ENCODE results near the gene IL21R.

The IL21R gene

DNA sequence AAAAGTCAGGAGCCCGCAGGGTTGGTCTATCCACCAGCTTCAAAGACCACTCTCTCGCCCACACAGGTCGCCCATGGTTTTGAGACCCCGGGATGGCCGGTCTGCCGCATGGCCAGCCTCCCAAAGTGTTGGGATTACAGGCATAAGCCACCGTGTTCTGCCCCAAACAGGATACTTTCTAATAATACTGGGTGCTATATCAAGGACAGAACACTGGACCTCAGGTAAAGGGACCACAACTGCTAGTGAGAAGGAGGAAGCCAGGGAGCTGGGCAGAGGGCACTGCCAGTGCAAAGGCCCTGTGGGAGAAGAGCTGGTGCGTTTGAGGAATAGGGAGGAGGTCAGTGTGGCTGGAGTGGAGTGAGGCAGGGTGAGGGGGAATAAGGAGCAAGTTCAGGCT lies 34.1 kb downstream of the IL21R start:
- no peaks in the 10 kb centered on the region for H3K27me3 ChIP-seq (ENCODE audit: insufficient read depth, poor library complexity, severe bottlenecking)
- TF ChIP-seq, protein P1, sequence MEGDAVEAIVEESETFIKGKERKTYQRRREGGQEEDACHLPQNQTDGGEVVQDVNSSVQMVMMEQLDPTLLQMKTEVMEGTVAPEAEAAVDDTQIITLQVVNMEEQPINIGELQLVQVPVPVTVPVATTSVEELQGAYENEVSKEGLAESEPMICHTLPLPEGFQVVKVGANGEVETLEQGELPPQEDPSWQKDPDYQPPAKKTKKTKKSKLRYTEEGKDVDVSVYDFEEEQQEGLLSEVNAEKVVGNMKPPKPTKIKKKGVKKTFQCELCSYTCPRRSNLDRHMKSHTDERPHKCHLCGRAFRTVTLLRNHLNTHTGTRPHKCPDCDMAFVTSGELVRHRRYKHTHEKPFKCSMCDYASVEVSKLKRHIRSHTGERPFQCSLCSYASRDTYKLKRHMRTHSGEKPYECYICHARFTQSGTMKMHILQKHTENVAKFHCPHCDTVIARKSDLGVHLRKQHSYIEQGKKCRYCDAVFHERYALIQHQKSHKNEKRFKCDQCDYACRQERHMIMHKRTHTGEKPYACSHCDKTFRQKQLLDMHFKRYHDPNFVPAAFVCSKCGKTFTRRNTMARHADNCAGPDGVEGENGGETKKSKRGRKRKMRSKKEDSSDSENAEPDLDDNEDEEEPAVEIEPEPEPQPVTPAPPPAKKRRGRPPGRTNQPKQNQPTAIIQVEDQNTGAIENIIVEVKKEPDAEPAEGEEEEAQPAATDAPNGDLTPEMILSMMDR (IDR thresholded peaks at IDR 0.05; ENCODE audit: insufficient read depth, low read length) = no peak
- TF ChIP-seq, protein P2, sequence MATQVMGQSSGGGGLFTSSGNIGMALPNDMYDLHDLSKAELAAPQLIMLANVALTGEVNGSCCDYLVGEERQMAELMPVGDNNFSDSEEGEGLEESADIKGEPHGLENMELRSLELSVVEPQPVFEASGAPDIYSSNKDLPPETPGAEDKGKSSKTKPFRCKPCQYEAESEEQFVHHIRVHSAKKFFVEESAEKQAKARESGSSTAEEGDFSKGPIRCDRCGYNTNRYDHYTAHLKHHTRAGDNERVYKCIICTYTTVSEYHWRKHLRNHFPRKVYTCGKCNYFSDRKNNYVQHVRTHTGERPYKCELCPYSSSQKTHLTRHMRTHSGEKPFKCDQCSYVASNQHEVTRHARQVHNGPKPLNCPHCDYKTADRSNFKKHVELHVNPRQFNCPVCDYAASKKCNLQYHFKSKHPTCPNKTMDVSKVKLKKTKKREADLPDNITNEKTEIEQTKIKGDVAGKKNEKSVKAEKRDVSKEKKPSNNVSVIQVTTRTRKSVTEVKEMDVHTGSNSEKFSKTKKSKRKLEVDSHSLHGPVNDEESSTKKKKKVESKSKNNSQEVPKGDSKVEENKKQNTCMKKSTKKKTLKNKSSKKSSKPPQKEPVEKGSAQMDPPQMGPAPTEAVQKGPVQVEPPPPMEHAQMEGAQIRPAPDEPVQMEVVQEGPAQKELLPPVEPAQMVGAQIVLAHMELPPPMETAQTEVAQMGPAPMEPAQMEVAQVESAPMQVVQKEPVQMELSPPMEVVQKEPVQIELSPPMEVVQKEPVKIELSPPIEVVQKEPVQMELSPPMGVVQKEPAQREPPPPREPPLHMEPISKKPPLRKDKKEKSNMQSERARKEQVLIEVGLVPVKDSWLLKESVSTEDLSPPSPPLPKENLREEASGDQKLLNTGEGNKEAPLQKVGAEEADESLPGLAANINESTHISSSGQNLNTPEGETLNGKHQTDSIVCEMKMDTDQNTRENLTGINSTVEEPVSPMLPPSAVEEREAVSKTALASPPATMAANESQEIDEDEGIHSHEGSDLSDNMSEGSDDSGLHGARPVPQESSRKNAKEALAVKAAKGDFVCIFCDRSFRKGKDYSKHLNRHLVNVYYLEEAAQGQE (IDR thresholded peaks at IDR 0.05; ENCODE audit: insufficient replicate concordance, low read depth) = no peak
- no peak for TF ChIP-seq GABPA (IDR thresholded peaks at IDR 0.05; ENCODE audit: low read depth)
- TF ChIP-seq SPI1 (IDR thresholded peaks at IDR 0.05; ENCODE audit: borderline replicate concordance, low read depth) = no peak
- no peak for TF ChIP-seq POLR2AphosphoS5 (IDR thresholded peaks at IDR 0.05; ENCODE audit: low read depth)
- H3K27ac ChIP-seq (replicated peaks) = no peak overlapping the region
- H3K4me3 ChIP-seq (replicated peaks; ENCODE audit: insufficient read depth, low read length) = no peak overlapping the region
- DNase-seq (ENCODE audit: low read depth in 1 of 2, low spot score in 1 of 2) = no peak

DNA sequence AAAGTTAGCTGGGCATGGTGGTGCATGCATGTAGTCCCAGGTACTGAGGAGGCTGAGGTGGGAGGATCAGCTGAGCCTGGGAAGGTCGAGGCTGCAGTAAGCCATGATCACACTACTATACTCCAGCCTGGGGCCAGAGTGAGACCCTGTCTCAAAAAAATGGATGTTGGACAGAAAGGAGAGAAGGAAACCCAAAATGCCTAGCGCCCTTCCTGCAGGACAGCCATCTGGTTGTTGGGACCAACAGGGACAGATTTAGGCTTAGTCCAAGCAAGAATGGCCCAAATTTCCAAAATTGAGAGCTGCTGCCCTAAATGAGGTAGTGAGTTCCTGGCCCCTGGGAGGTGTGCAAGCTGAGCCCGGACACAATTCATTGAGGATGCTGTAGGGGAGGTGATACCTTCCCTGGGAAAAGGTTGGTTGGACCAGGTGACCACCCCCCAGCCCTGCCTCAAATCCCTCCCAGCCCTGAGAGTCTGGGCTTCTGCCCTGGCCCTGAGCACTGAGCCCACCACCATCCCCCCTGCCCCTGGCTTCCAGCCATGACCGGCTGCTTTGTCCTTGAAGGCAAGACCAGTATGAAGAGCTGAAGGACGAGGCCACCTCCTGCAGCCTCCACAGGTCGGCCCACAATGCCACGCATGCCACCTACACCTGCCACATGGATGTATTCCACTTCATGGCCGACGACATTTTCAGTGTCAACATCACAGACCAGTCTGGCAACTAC lies 35.1 kb downstream of the IL21R start:
- DNase-seq (ENCODE audit: low read depth in 1 of 2, low spot score in 1 of 2) = no peak
- no peaks in the 10 kb centered on the region for H3K27me3 ChIP-seq (ENCODE audit: insufficient read depth, poor library complexity, severe bottlenecking)
- no peak overlapping the region for H3K4me3 ChIP-seq (replicated peaks; ENCODE audit: insufficient read depth, low read length)
- no peak overlapping the region for H3K27ac ChIP-seq (replicated peaks)
- no peak for TF ChIP-seq SPI1 (IDR thresholded peaks at IDR 0.05; ENCODE audit: borderline replicate concordance, low read depth)

DNA sequence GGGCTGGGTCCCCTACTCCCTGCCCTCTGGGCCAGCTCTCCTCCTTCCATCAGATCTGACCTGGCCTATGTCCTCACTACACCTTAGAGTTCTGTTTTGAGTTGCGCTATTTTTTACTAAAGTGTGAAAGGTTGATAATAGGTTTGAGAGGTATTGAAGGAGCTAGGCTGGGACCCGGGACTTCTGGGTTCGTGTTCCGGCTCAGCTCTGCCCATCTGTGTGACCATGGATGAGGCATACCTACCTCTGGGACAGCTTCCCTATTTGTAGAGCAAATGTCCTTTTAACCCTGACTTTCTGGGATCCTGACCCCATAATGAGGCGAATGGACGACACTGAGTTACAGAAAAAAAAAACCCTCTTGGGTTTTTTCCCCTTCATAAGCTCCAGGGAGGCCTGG lies 36.0 kb downstream of the IL21R start:
- no peaks in the 10 kb centered on the region for H3K27me3 ChIP-seq (ENCODE audit: insufficient read depth, poor library complexity, severe bottlenecking)
- DNase-seq (ENCODE audit: low read depth in 1 of 2, low spot score in 1 of 2) = no peak
- H3K27ac ChIP-seq (replicated peaks) = no peak overlapping the region
- TF ChIP-seq, protein P1 (IDR thresholded peaks at IDR 0.05; ENCODE audit: insufficient read depth, low read length) = no peak
- TF ChIP-seq POLR2AphosphoS5 (IDR thresholded peaks at IDR 0.05; ENCODE audit: low read depth) (no peak), GABPA (IDR thresholded peaks at IDR 0.05; ENCODE audit: low read depth) (no peak), SPI1 (IDR thresholded peaks at IDR 0.05; ENCODE audit: borderline replicate concordance, low read depth) (no peak)
- TF ChIP-seq, protein P2 (IDR thresholded peaks at IDR 0.05; ENCODE audit: insufficient replicate concordance, low read depth) = no peak
- H3K4me3 ChIP-seq (replicated peaks; ENCODE audit: insufficient read depth, low read length) = no peak overlapping the region

DNA sequence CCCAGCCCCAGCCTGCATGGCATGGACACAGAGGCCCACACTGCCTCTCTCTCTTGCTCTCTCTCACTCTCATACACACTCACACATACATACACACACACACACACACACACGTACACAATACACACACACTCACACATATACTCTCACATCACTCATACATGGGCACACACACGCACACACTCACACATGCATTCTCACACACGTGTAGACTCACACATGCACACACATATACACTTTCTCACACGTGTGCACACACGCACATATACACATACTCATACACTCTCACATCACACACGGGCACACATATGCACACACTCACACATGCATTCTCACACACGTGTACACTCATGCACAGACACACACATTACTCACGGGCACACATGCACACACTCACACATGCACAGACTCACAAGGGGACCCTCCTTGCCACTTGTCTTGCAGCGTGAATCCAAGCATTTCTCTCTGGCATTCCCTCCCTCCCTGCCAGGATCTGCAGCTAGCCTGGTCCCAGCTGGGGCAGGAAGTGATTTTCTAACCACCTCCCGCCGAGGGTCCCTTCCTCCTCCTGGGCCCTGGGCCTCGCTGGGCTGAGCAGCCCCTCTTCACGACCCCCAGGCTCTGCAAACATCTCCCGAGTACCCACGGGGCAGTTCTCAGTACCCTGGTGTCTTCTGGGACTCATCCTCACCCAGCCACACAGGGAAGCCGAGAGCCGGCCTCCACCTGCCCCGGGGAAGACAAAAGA lies 37.5 kb downstream of the IL21R start:
- no peaks in the 10 kb centered on the region for H3K27me3 ChIP-seq (ENCODE audit: insufficient read depth, poor library complexity, severe bottlenecking)
- DNase-seq (ENCODE audit: low read depth in 1 of 2, low spot score in 1 of 2) = no peak
- no peak overlapping the region for H3K27ac ChIP-seq (replicated peaks)
- H3K4me3 ChIP-seq (replicated peaks; ENCODE audit: insufficient read depth, low read length) = no peak overlapping the region
- TF ChIP-seq POLR2AphosphoS5 (IDR thresholded peaks at IDR 0.05; ENCODE audit: low read depth) (no peak), SPI1 (IDR thresholded peaks at IDR 0.05; ENCODE audit: borderline replicate concordance, low read depth) (no peak), GABPA (IDR thresholded peaks at IDR 0.05; ENCODE audit: low read depth) (no peak)
- TF ChIP-seq, protein P1 (IDR thresholded peaks at IDR 0.05; ENCODE audit: insufficient read depth, low read length) = no peak
- TF ChIP-seq, protein P2 (IDR thresholded peaks at IDR 0.05; ENCODE audit: insufficient replicate concordance, low read depth) = no peak
